Stimulated activated CD8-positive, alpha-beta memory T cell treated with anti-CD3 and anti-CD28 coated beads, Interleukin-4, amount 100 ng/mL, for 4 hours (primary cell): ENCODE measurements around the gene CCP110.
A peak's percentile ranks its signal among the peaks of the same experiment; 100 is the strongest.

Experiments
- DNase-seq, 2 donors: peaks; one replicate each; pipeline ENCODE4 v3.0.0-alpha.2; 2020; ENCODE audit warnings: low read depth in 2 of 2, low spot score in 1 of 2

The CCP110 gene

GRCh38 chr16:19549673-19550072, 25.9 kb downstream of the CCP110 start:
- no peak for DNase-seq

- peak; percentile 91 to 94 for DNase-seq
Observed at GRCh38 chr16:19555186-19555937, 31.6 kb downstream of the CCP110 start, which contains the start of gene VPS35L. Gene VPS35L (plus strand): TSS chr16:19555703. CDS start chr16:19555730, 27 bp downstream.

- DNase-seq: no peak
Observed at GRCh38 chr16:19555938-19556771, 32.4 kb downstream of the CCP110 start.

GRCh38 chr16:19559242-19559910, 35.6 kb downstream of the CCP110 start:
- no peak for DNase-seq

- no peak for DNase-seq
Observed at GRCh38 chr16:19560078-19560477, 36.3 kb downstream of the CCP110 start.

- DNase-seq: no peak
Observed at GRCh38 chr16:19563377-19563776, 39.6 kb downstream of the CCP110 start.

GRCh38 chr16:19566362-19566761, 42.6 kb downstream of the CCP110 start:
- no peak for DNase-seq

- no peak for DNase-seq
Observed at GRCh38 chr16:19567560-19567959, 43.8 kb downstream of the CCP110 start.

- DNase-seq: no peak
Observed at GRCh38 chr16:19573997-19574396, 50.3 kb downstream of the CCP110 start.

- no peak for DNase-seq
Observed at GRCh38 chr16:19574615-19575014, 50.9 kb downstream of the CCP110 start.

GRCh38 chr16:19578378-19578971, 54.7 kb downstream of the CCP110 start:
- DNase-seq: no peak

- DNase-seq: no peak
Observed at GRCh38 chr16:19582050-19582831, 58.5 kb downstream of the CCP110 start.

- DNase-seq: no peak
Observed at GRCh38 chr16:19583665-19584300, 60.0 kb downstream of the CCP110 start.

GRCh38 chr16:19588661-19589060, 64.9 kb downstream of the CCP110 start:
- no peak for DNase-seq

GRCh38 chr16:19589106-19589505, 65.4 kb downstream of the CCP110 start:
- DNase-seq: no peak

- DNase-seq: no peak
Observed at GRCh38 chr16:19589771-19590302, 66.1 kb downstream of the CCP110 start.

- DNase-seq: no peak
Observed at GRCh38 chr16:19595043-19595767, 71.5 kb downstream of the CCP110 start.

- DNase-seq: no peak
Observed at GRCh38 chr16:19598805-19599510, 75.2 kb downstream of the CCP110 start.
